EH (cell line): ENCODE measurements around the gene RAB8B.

ENCODE experiments used
- DNase-seq: peaks from one replicate; pipeline ENCODE4 v3.0.0-alpha.2; 2015; ENCODE audit warnings: low read depth

Gene RAB8B

DNA sequence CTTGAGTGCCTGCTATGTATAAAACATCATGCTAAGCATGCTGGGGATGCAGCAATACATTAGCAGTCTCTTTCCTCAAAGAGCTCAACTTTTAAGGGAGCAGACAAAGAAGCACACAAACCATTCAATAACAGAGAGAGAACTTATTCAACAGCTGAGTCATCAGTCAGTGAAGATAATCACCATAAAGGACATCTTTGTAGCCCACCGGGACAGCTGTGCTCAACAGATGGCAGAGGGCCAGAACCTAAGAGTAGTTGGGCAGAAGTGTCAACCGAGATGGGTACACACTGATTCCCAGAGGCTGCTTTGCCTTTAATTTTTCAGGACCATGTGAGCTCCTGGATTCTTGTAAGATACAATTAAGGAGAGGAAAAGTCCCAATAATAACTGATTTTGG lies 4.2 kb upstream of the RAB8B start:
- DNase-seq = peak; percentile 16

DNA sequence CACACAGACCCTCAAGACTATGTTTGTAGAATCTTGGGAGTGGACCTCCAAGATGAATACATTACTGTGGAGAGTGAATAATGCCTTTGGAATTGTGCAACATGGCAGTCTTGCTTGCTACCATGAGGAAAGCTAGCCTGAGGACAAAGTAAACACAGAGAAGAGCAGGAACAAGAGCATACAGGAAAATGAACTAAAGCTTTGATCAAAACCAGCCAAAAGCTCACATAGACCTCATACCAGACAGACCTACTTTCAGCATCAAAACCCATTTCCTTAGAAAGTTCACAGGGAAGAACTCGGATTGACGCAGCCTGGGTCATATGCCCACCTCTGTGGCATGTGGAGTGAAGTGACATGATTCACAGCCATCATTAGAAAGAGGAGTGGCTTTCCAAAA lies 3.3 kb upstream of the RAB8B start:
- DNase-seq = peak; percentile 93

DNA sequence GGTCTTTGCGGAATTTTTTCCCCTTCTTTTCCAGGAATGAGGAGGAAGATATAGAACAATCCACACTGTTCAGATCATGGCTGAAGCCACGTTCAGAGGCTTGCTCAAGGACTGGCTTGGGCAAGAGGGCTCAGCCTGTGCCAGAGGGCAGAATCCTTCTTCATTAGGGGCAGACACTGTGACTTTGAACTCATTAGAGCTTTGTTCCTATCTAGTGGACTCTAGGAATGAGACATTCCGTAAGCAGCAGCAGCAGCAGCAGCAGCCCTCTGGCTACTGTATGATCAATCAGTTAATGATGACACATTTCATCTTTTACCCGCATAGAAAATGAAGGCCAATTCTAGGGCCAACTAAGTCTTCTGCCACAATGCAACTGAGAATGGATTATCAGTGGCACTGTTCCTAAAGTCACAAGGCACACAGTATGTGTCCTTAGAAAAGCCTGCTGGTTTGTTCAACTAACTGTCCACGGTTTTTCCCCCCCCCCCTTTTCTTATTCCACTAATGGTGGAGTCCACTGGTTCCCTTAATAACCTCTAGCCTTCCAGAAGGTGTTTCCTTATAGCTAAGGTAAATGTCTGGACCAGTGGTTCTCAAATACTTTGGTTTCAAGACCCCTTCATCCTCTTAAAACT lies 1.7 kb upstream of the RAB8B start:
- no peak for DNase-seq

DNA sequence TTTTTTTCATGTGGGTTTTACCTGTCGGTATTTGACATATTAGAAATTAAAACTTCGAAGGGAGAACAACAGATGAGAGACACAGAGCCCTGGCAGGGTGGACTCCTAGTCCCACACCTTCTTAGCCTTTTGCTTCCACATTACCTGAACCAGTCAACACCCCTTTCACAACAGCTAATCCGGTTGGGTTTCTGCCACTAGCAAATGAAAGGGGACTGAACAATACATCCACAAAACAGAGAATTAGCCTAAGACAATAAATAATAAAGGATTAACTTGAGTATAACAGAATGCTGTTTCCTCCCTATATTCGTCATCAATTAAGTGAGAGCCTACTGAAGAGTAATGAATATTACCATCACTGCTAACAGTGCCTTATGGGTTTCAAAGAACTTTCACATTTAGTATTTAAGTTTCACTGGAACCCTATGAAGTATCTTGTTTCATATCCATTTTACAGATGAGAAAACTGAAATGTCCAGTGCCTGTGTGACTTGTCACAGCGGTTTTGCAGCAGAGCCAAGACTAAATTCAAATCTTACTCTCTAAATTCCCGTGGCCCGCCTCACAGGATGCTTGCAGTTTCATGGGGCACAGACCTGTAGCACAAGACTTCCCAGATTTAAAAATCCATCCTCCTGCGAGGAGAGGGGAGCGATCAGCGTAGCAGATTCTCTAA lies 1.0 kb upstream of the RAB8B start:
- no peak for DNase-seq

DNA sequence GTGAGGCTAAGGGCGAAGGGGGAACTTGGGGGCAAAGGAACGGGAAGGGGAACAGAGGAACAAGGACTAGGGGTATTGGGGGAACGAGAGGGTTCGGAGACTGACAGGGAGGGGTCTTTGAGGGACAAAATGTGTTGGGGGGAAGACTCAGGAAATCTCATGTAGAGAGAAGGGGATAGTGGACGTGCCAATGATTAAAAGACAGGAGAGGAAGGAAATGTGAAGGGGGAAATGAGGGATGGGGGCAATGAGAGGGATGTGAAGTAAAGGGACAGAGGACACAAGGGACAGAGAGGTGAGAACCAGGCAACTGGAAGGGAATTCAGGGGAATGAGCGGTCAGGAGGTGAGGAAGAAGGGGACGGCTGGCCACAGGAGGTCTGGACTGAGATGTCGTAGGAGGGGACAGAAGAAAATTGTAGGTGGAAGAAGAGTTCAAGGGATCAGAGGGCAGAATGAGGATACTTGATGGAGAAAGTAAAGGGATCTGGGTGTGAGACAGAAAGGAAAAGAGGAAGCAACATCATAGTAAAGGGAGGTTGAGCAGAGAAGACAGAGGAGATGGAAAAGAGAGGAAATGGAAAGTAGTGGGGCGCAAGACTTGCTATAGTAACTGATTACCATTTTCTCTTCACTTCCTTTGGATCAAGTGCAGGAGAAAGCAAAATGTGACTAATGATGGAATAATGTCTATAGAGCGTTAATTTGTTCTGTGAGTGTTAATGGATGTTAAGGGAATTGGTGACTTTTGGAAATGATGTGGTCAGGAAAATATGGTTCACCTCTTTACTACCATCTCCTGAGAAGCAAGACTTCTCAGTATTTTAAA lies 749 bp downstream of the RAB8B start:
- no peak for DNase-seq

DNA sequence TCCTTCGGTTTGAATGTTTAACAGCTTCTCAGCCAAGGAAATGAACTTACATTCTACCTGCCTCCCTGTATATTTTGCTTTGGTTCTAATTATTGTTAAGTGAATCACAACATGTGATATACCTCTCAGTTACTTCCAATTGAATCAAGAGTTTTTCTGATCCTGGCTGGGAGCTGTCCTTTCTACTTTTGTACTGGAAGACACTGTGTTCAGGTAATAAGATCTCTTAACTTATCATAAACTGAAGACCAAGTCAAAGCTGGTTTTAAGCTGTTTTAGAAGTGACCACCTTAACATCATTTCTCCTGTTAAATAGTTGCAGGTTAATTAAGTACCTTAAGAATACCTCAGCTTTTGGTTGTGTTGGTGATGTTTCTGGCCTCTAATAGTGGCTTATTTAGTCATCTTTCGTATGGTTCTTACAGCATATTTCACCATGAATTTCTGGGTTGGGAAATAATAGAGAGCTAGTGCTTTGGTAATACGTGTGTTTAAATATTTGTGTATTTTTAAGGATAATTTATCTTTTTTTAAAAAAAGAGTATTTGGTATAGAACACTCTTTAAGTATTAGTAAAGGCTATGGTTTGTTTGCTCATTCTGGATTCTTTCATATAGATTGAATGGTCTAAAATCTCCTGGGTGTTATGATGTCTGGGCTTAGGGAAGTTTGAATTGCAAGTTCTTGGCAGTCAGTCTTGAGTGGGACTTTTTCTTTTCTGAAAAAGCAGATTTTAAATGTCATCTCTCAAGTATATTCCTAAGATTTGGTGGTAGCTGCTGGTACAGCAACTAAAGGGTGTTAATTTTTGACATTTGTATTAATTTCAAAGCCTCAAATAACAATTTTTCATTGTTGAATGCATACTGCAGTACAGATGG lies 1.6 kb downstream of the RAB8B start:
- no peak for DNase-seq

DNA sequence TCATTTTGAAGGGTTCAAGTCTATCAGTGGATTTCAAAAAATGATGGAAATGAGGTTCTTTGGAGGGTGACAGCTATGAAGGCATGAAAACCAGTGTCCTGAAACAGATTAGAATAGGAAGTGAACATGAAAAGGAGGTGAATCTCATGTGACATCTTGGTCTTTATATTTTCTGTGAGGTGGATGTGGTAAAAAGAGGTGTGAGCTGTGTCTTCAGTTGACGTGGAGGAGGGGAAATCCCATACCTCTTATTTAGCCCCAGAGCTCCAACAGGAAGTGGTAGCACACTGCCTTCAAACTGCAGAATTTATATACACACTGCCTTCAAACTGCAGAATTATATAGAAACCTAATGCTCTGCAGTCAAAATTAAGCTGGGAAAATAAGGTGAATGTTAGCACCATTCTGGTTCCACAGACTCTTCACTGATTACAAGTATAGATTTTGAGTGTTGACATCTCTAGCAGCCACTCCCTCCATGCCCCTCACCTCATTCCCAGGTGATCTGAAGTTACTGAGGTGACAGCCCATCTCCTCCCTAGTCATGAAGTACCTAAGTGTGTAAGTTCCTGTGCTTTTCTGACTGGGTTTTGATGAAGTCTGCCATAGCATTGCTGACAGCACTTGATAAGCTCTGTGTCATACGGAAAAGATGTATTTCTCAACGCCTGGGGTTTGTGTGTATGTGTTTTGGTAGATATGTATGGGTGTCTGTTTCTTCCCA lies 2.7 kb downstream of the RAB8B start:
- DNase-seq = no peak

DNA sequence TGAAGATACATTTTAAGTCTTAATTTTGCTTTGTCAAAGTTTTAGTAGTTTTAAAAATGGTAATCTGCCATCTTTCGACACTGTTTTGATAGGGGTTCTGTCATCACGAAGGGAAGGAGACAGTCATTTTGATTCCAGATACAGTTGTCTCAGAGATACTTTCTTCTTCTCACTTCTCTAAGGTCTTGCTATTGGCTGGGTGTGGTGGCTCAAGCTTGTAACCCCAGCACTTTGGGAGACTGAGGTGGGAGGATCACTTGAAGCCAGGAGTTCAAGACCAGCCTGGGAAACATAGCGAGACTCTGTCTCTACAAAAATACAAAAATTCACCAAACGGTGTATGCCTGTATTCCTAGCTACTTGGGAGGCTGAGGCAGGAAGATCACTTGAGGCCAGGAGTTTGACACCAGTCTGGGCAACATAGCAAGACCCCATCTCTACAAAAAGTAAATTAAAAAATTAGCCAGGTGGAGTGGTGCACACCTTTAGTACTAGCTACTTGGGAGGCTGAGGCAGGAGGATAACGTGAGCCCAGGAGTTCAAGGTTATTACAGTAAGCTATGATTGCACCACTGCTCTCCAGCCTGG lies 3.3 kb downstream of the RAB8B start:
- no peak for DNase-seq

DNA sequence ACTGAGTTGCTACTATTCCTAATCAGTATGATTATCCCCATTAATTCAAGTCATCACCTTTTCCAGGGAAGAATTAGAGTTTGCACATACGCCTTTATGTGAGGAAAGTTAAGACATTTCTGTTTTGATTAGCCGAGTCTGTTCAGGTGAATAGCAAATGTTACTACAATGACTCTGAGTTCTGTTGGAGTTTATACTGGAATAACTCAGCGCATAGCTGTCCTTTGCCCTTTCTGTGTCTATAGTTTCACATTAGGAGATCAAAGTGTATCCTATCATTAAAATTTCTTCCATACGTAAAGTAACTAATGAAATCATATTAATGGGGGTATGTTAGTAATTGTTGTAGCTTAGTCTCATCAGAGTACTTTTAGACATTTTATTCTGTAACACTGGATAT lies 4.9 kb downstream of the RAB8B start:
- DNase-seq = no peak

DNA sequence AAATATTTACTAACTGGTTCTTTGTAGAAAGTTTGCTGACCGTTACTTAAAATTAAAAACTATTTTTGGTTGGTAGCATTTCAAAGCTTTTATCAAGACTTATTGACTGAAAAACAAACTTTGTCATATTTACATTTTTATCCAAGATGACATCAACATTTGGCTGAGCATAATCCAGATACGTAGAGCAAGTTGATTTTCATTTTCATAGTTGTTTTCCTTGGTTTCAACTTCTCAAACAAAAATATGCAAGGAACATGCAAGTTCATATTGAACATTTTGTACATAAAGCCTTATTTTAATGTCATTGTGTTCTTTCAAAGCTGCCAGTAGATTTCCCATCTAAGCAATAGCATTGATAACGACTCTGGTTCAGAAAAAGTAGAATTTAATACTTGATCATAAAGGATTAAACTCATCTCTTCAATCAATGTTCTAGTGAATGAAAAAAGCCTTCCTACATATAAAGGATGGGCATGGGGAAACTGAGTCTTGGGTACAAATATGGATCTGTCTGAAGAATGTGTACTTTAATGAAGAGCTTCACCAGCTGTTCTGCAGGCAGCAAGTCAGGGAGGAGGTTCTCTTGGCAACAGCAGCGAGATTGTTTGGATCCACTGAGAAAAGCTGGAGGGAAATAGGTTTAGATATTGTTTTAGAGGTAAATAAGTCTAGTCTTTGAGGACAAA lies 5.6 kb downstream of the RAB8B start:
- no peak for DNase-seq

DNA sequence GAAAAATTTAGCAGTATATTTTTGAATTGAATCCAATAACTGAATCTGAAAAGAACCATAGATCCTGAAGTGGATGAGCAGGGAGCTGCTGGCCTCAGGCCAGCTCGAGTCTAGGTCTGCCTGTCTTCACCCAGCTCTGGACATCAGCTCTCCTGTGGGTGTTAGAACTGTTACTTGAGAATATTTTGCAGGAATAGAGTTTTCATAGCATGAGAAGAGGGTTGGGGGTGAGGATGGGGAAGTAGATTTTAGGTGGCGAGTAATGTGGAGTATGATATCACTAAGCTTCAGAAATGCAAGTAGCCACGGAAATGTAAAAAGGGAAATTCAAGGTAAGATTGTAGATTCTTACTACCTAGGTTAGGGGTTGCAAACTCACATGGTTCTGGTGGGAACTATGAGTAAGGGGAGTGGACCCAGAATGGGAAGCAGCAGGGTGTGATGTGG lies 6.2 kb downstream of the RAB8B start:
- DNase-seq = no peak

DNA sequence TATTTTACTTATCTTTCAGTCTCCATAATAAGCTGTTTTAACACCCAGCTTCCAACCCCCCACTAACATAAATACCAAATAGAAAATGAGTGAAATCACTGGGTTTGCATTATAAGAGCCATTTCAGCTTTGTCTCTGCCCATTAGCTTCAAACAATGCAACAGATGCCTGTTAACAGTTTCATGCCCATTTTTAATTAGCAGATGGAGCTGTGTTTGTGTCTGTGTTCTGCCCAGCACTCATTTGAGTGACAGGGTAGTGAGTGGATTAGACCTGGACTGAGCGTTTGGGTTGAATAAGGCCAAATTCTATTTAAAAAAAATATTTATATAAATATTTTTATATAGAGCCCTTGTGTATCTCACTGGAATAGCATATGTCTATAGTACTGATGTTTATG lies 7.4 kb downstream of the RAB8B start:
- no peak for DNase-seq

DNA sequence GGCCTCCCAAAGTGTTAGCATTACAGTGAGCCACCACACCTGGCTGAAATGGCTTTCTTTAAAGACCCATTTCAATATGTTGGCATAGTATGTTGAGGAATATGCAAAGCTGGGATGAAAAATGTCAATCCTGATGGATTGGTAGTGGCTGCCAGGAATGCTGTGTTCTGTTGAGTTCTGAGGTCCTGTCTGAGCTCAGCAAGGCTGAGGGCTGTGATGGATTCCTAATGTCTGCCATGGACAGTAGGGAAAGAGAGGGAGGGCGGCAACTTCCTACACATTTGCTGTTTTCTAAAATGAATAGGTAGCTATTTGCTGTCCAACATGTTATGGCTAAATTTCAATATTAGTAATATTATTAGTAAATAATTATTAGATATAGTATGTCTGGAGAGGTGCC lies 8.2 kb downstream of the RAB8B start:
- no peak for DNase-seq

DNA sequence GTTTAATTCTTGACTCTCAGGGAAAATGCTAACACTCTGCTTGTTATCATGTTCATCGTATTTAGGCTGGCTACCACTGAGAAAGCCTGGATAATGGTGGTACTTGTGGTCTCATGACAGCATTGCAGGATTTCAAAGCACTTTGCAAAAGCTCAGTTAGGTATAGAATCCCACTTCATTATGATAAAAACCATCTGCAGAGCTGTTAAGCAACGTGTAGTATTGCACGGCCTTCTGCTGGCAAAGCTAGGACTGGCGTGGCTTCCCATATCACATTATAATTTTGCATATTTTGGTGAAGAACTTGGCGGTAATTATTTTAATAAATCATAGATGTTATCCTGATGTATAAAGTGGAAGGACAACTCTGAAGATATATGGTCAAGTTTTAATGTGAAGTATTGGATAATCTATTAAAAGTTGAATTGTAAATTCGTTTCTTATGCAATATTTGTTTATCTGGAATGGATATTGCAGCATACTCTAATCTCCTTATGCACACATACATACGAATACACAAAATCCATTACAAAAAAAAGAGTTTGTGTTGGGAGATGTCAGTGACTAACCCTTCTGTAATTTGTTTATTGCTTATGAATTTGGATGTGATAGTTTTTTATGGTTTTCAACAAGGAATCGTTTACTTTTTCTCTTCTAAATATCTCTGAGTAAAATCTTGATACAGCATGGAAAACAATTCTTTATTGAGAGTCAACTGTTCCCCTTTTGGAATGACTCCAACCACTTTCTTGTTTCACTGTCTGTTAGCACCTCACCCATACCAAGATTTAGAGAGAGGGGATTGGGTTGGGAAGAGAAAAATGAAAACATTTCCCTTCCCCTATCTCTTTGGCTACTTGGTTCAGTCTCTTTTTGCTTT lies 9.2 kb downstream of the RAB8B start:
- peak; percentile 26 for DNase-seq

DNA sequence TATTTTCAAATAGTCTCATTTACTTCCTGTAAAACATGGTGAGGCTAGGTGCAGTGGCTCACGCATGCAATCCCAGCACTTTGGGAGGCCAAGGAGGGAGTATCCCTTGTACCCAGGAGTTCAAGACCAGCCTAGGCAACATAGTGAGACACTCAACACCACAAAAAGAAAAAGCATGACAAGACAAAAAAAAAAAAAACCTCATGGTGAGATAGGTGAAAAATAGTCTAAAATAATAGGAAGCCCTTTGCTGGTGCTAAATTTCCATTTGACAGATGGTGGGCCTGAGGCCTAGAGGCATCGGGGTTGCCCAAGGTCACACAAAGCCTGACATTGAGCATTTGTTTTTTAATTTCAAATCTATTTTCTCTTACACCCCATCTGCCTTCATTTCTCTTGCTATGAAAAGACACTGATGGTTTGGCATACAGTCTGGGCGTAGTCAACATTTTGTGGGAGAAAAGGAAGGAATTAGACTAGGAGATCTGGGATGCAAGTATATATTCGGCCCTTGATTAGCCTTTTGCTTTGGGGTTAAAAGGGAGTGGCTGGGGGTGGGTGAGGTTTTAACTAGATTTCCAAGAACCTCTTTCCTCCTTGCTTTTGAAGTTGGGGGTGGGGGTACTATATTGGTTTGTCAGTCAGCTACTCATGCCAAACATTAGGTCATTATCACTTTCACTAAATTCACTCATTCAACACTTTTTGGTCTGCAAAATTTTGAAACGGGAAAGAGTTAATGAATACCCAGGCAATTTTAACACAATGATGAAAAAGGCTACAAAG lies 11.3 kb downstream of the RAB8B start:
- no peak for DNase-seq

DNA sequence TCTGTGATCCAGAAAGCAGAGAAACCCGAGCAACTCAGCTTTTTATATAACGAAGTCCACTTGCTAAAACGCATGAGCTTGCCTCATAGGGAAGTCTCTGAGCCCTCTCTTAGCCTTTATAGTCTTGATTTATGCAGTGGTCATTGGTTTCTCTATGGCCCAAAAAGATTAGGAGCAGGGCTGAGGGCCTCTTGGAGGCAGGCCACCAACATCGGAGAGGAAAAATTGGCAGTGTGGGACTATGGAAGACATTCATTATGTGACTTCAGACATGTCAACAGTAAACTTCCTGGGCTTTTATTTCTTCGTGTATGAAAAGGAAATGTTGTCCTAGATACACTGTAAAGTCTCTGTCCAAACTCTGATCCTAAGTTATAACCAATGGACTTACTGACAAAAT lies 13.5 kb downstream of the RAB8B start:
- no peak for DNase-seq

DNA sequence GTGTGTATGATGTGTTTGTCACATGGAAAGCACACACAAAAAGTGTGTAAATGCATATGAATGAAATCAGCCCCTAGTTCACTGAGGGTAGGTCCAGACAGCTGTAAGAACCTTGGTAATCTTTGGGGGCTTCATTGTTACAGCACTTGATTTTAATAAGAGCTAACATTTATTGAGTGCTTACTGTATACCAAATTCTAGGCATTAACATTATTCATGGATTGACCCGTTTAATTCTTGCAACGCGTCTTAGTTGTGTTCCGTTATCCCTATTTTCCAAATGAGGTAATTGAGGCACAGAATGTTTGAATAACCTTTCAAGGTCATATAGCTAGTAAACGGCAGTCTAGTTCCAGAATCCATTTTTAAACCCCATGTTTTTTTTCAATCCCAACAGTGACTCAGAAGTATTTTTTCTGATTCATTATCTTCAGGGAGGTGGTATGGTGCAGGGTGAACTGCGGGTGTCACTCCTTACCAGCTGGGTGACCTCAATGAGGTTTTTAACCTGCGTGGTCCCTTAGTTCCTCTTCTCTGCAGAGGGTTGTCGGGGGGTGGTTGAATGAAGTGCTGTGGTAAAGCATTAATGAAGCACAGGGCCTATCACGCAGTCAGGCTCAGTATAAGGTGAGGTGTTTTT lies 14.2 kb downstream of the RAB8B start:
- peak; percentile 58 for DNase-seq

DNA sequence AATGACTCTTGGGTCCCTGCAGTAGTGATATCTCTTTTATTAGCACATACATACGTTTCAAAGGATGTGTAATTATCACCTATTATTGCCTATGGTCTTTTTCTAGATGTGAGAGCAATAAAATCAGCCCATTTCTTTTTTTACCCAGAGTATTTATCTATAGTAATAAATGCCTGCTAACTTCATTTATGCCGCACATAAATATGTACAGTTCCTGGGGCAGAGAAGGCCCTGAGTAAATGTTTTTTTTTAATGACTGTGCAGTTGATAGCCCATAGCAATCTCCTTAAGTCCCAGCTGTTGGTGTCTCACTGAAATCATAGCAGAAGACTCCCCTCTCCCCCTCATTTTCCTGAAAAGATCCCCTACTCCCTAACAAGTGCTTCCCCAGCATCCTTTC lies 16.7 kb downstream of the RAB8B start:
- no peak for DNase-seq
